NCI-H345 treated with DMSO at 0.1 percent for 48 hours (cell line): ENCODE data around the gene GOLGA6L6.
"Not testable (repeated sequence)": the region's sequence is repeated elsewhere in the genome, so short reads cannot be mapped to it uniquely, and the experiment has no call there.

ENCODE experiments used
- DNase-seq: peaks from one replicate; lab custom pipeline; 2025; ENCODE audit not compliant: unreplicated experiment; lab: John Stamatoyannopoulos, UW

The GOLGA6L6 gene, protein sequence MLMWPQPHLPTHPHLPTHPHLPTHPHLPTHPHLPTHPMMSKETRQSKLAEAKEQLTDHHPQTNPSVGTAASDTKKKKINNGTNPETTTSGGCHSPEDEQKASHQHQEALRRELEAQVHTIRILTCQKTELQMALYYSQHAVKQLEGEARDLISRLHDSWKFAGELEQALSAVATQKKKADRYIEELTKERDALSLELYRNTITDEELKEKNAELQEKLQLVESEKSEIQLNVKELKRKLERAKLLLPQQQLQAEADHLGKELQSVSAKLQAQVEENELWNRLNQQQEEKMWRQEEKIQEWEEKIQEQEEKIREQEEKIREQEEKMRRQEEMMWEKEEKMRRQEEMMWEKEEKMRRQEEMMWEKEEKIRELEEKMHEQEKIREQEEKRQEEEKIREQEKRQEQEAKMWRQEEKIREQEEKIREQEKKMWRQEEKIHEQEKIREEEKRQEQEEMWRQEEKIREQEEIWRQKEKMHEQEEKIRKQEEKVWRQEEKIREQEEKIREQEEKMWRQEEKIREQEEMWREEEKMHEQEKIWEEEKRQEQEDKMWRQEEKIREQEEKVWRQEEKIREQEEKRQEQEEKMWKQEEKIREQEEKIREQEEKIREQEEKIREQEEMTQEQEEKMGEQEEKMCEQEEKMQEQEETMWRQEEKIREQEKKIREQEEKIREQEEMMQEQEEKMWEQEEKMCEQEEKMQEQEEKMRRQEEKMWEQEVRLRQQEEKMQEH

DNA sequence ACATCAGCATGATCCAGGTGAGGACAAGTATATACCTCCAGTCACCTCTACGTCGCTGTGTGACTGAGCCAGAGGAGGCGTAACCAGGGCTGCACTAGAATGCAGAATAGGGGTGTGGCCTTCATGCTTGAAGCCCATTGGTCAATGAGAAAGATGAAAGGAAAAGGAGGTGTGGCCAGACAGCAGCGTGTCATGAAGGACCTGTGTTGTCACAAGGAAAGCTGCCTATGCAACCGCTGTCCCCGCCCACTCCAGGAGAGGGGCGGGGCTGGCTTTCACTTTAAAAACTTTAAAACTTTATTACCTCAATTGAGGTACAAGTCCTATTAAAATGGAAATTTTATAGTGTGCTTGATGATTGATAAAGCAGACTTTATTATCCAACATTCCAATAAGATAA, at the start of gene GOLGA6L6:
TSS of gene GOLGA6L6 (minus strand) at position 101 of the 400 bp plus-strand sequence. CDS start at position 10, 91 bp downstream.
- DNase-seq = not testable (repeated sequence)

DNA sequence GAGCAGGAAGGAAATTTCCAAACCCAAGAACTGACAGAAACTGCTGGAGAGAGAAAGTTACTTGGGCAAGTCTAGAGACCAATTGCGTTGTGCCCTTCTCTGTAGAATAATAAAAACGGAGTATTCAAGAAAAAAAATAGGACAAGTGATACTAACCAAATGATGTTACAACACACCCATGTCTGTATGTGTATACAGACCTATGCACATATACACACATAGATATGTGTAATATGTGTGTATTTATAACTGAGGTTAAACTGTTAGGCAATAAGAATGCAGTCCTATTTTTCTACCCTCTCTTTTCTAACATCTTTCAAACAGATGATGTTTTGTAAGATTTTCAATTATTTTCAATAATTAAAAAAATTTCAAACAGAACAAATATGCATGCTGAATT, 48.5 kb upstream of the GOLGA6L6 start:
- DNase-seq = not testable (repeated sequence)

DNA sequence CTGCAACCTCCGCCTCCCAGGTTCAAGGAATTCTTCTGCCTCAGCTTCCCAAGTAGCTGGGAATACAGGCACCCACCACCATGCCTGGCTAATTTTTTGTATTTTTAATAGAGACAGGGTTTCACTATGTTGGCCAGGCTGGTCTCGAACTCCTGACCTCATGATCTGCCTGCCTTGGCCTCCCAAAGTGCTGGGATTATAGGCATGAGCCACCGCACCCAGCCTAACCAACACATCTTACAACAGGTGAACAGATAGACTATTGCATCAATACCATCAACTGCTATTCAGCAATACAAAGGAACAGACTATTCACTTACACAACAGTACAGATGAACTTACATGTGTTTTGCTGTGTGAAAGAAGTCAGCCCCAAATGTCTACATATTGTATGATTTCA, 45.2 kb upstream of the GOLGA6L6 start:
- not testable (repeated sequence) for DNase-seq

DNA sequence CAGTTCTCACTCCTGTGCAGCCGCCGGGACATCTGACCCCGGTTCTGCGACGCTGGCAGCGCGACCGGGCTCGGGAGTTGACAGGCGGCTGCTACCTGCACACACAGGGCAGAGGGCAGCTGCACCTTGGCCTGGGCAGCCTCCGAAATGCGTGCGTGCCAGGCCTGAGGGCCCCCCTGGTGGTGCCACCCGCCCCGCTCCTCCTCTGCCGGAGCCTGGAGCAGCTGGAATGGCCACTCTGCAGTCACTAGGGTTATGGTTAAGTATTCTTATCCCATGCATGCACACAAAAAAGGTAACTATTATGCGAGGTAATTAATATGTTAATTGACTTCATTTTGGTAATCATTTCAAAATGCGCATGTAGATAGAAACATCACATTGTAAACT, 41.1 kb upstream of the GOLGA6L6 start:
- DNase-seq = not testable (repeated sequence)

DNA sequence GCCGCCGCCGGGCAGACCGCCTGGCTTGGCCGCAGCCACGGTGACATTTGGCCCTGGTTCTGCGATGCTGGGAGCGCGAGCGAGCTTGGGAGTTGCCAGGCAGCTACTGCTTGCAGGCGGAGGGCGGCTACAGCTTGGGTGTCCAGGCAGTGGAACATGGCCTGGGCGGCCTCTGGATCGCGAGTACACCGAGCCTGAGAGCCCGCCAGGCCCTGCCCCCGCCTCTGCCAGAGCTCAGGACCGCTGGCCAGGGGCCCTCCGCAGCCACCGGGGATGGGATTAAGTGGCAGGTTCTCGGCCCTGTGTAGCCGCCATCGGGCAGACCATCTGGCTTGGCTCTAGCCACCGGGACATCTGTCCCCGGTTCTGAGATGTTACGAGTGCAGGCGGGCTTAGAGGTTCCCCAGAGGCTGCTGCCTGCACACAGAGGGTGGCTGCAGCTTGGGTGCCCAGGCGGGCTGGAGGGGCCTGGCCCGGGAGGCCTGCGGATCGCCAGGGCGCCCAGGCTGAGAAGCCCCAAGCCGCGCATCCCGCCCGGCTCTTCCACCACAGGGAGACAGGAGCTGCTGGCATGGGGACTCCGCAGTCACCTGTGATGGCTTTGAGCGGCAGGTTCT, 40.6 kb upstream of the GOLGA6L6 start:
- not testable (repeated sequence) for DNase-seq

DNA sequence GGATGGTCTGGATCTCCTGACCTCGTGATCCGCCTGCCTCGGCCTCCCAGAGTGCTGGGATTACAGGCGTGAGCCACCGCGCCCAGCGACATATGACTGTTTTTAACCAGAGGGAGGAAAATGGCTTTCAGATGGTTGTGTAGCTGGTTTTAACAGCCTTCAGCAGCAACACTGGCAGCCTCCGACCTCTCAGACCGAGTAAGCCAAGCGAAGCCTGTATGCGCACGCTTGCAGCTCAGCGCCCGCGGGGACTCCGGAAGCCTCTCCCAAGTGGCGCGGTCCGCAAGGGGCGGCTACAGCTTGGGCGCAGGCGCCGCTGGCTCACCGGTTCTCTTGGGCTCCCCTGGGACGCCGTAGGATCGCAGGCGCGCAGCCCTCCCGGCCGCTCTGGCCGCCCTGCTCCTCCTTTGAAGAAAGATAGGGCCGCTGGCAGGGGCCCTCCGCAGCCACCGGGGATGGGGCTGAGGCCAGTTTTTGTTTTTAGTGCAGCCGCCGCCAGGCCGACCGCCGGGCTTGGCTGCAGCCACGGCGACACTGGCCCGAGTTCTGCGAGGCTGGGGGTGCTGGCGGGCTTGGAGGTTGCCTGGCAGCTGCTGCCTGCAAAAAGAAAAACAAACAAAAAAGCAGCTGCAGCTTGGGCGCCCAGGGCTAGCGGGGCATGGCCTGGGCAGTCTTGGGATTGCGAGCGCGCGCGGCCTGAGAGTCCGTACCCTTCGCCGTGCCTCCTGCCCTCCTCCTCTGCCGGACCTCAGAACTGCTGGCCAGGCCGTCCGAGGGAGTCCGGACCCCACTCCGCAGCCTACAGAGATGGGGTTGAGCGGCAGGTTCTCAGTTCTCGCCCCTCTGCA, 39.9 kb upstream of the GOLGA6L6 start:
- DNase-seq = not testable (repeated sequence)

DNA sequence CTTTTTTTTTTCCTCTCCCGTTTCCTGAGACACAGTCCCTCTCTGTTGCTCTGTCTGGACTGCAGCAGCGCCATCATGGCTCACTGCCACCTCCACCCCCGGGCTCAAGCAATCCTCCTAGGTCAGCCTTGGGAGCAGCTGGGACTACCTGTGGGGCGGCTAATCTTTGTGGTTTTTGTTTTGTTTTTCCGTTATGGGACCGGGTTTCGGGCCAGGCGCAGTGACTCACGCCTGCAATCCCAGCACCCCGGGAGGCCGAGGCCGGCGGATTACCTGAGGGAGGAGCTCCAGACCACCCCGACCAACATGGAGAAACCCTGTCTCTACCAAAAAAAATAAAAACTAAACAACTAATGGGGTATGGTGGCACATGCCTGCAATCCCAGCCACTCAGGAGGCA, 38.1 kb upstream of the GOLGA6L6 start:
- not testable (repeated sequence) for DNase-seq

DNA sequence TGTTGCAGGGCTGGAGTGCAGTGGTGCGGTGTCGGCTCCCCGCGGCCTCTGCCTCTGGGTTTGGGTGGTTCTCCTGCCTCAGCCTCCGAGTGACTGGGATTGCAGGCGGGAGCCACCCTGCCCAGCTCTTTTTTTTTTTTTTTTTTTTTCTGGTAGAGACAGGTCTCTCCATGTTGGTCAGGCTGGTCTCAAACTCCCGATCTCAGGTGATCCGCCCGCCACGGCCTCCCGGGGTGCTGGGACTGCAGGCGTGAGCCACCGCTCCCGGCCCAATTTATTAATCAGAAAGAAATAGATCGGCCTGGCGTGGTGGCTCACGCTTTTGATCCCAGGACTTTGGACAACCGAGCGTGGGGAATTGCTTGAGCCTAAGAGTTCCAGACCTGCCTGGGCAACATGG, 9.7 kb upstream of the GOLGA6L6 start:
- DNase-seq = not testable (repeated sequence)

DNA sequence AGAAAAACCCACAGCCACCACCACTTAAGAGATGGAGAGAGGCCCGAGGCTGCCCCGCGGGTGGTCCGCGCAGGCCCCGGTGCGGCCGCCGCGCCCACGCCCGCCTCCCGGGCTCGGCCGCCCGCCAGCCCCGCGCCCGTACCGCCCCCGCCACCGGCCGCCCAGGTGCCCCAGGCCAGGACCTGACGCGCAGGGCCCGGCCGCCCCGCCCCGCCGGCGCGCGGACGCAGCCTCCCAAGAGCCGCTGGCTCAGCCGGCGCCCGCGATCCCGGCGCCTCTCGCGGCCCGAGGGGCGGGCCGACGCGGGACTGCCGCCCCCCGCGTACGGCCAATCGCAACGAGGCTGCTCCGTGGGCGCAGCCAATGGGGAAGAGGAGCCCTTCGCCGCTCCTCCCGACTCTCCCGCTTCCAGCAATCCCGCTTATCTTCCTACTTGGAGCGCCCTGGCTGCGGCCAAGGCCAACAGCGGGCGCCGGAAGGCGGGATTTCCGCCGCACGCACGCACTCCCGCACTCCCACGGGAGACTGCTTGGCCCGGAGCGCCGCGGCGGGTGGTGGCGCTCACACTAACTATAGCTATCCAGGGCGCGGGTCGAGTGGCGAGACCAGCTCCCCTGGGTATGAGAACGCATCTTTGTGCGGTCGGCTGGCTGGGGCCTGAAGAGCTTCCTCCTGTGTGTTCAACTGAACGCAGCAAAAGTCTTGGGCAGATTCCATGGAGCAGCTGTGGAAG, 35.5 kb downstream of the GOLGA6L6 start:
- not testable (repeated sequence) for DNase-seq

DNA sequence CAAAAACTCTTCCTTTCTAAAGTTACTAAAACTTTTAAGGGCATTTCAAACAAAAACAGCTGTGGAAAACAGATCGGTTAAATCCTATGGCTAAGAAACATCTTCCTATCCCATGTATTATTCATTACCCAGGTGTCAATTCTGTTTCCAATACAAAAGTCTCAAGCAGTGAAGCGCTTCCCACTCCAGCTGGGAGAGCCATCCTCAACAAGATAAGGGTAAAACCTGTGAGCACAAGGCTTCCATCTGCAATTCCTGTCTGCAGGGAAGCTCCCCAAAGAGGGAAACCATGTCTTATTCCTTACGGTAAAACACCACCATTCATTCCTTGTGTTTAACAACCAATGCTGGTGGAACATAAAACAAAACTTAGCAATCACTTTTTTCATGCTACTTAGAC, 38.8 kb downstream of the GOLGA6L6 start:
- not testable (repeated sequence) for DNase-seq

DNA sequence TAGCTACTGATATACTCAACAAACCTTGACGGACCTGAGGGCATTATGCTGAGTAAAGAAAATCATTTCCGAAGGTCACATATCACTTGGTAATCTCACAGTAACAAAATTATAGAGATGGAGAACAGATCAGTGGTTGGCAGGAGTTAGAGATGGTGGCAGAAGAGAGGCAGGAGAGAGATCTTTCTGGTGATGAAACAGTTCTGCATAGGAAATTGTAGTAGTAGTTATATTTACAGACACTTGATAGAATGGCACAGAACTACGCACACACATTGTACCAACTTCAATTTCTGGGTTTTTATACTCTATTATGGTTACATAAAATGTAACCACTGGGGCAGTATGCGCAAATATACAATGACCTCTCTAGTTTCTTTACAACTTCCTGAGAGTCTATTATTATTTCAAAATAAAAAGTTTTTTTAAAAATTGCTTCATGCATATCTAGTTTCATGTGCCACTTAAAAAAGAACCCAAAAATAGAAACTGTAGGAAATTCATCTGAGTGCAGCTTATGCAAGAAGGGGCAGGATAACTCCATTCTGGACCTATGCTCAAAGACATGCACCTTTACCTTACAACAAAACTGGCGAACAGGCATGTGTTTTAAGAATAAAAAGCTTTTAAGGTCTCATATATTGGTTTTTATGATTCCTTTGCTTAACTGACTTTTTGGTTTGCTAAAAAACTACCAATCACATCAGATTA, 39.9 kb downstream of the GOLGA6L6 start:
- DNase-seq = not testable (repeated sequence)

DNA sequence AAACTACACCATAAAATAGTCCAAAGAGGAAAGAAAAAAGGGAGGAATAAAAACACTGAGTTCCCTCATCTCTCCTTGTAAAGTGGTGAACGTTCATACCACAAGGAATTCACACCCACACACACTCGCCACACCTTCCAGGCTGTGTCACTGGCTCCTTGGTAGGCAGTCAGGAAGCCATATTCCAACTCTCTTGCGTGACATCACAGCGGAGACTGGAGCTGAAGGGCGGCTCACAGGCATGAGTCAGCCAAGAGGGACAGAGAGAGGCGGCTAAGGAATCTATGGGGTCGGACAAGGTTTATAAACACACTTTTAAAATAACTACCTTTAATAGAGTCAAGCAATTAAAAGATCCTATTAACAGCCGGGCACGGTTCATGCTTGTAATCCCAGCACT, 43.8 kb downstream of the GOLGA6L6 start:
- not testable (repeated sequence) for DNase-seq

DNA sequence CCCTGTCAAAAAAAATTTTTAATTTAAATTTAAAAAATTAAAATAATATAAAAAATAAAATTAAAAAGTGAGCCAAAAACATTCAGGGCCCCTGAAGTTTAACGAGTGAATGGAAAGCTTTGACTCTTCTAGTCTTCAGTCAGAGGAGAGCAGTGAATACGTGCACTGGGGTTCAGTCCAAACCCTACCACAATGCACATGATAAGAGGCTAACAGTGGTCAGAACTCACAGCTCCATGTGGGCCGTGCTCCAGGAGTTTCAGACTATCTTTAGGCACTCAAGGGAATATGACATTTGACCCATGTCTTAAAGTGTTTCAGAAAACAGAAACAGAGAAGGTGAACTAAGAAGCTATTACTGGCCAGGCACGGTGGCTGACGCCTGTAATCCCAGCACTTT, 48.6 kb downstream of the GOLGA6L6 start:
- DNase-seq = not testable (repeated sequence)

DNA sequence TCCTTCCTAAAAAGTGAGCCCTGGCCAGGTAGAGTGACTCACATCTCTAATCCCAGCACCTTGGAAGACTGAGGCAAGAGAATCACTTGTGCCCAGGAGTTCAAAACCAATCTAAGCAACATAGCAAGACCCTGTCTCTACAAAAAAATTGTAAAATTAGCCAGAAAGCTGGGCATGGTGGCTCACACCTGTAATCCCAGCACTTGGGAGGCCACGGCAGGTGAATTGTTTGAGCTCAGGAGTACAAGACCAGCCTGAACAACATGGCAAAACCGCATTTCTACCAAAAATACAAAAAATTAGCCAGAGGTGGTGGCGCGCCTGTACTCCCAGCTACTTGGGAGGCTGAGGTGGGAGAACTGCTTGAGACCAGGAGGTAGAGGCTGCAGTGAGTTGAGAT, 49.0 kb downstream of the GOLGA6L6 start:
- not testable (repeated sequence) for DNase-seq

DNA sequence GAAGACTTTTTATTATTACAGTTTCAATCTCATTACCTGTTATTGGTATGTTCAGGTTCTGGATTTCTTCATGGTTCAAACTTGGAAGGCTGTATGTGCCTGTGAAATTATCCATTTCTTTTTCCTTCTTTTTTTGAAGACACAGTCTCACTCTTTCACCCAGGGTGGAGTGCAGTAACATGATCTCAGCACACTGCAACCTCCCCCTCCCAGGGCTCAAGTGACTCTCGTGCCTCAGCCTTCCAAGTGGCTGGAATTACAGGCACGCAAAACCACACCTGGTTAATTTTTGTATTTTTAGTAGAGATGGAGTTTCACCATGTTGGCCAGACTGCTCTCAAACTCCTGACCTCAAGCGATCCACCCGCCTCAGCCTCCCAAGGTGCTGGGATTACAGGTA, 52.3 kb downstream of the GOLGA6L6 start:
- not testable (repeated sequence) for DNase-seq
